Stimulated activated effector memory CD8-positive, alpha-beta T cell treated with anti-CD3 and anti-CD28 coated beads, Interleukin-12 subunit alpha, Interleukin-12 subunit beta, amount 100 ng/mL, for 72 hours (primary cell): ENCODE results near the gene MAML3.

Source experiments
- ATAC-seq: fragments of 150-1000 bp; cut with Tn5 transposase; 2 replicates; pipeline ENCODE4 v1.10.0; 2021
- DNase-seq, 2 donors: peaks; one replicate each; pipeline ENCODE4 v3.0.0; 2021 to 2022; ENCODE audit warnings: low spot score in 2 of 2
- H3K27ac Mint-ChIP-seq: one replicate; pipeline ENCODE4 v1.8.0; 2022; ENCODE audit warnings: mild to moderate bottlenecking, mixed read lengths
- H3K36me3 Mint-ChIP-seq: one replicate; pipeline ENCODE4 v1.8.0; 2022; ENCODE audit warnings: mild to moderate bottlenecking, mixed read lengths
- H3K4me1 Mint-ChIP-seq: one replicate; pipeline ENCODE4 v1.8.0; 2022; ENCODE audit warnings: mixed read lengths
- H3K4me3 Mint-ChIP-seq: one replicate; pipeline ENCODE4 v1.8.0; 2022; ENCODE audit warnings: mild to moderate bottlenecking, mixed read lengths
- H3K9me3 Mint-ChIP-seq: one replicate; pipeline ENCODE4 v1.8.0; 2022; ENCODE audit warnings: mixed read lengths

Gene MAML3

GRCh38 chr4:140090215-140090731 lies 63.7 kb downstream of the MAML3 start:
- Mint-ChIP-seq H3K36me3 (no peaks in the 10 kb centered on the region), H3K4me1 (peaks cover 9% of the 10 kb centered on the region), H3K4me3 (no peak overlapping the region), H3K27ac (no peak overlapping the region), H3K9me3 (no peaks in the 10 kb centered on the region)
- no peak for DNase-seq
- peak; percentile 60 for ATAC-seq

DNA sequence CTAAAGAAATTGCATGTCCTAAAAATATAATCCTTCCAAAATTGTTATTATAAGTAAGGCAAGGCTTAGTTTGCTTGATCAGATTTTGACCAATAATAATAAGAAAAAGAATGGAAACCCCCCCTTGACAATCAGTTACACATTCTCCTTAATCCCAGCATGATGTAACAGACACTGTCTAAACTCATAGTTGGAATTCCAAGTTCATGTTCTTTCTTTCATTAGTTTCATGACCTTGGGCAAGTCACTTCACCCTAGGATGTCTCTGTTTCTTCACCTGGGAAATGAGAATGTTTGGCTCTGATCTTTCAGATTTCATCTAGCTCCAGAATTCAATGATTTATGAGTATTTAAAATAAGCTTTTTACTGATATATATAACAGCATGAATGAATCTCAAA lies 64.8 kb downstream of the MAML3 start:
- no peaks in the 10 kb centered on the region for H3K36me3 Mint-ChIP-seq
- no peak for ATAC-seq
- H3K9me3 Mint-ChIP-seq: no peaks in the 10 kb centered on the region
- H3K27ac Mint-ChIP-seq: no peak overlapping the region
- H3K4me1 Mint-ChIP-seq: no peaks in the 10 kb centered on the region
- no peak overlapping the region for H3K4me3 Mint-ChIP-seq
- no peak for DNase-seq

DNA sequence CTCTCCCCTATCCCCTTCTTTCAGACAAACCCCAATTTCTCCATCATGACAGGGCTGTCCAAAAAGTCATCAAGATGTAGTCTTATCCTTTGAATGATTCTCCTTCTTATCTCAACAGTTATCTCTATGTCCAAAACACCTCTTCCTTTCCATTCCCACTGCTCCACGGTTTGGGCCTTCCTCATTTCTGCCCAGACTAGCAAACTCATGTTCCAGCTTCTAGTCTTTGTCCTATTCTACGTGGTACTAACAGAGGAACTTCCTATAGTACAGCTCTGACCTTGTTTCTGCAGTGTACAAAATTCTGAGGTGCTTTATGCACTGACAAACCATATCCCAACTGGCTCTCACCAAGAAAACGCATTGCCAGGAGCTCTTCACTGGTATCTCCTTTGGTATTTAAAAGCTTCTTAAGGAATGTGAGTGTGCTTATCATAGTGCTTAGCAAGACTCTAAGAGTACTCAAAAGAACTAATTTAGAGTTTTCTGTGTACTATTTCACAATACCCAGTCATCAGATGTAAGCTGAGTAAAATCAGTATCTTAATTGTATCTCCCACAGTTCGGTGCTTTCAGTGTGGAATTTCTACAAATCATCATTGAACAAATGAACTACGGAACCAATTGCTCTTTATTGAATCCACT lies 65.5 kb downstream of the MAML3 start:
- H3K4me1 Mint-ChIP-seq: no peaks in the 10 kb centered on the region
- no peak overlapping the region for H3K27ac Mint-ChIP-seq
- DNase-seq (no peak), ATAC-seq (no peak)
- H3K9me3 Mint-ChIP-seq: no peaks in the 10 kb centered on the region
- H3K4me3 Mint-ChIP-seq: no peak overlapping the region
- no peaks in the 10 kb centered on the region for H3K36me3 Mint-ChIP-seq

- H3K4me1 Mint-ChIP-seq: peaks cover 15% of the 10 kb centered on the region
- H3K27ac Mint-ChIP-seq: no peak overlapping the region
- ATAC-seq (no peak), DNase-seq (no peak)
- H3K36me3 Mint-ChIP-seq: no peaks in the 10 kb centered on the region
- no peak overlapping the region for H3K4me3 Mint-ChIP-seq
- H3K9me3 Mint-ChIP-seq: no peaks in the 10 kb centered on the region
Measured at GRCh38 chr4:140085881-140086280, 68.1 kb downstream of the MAML3 start.

GRCh38 chr4:140085062-140085622 lies 68.8 kb downstream of the MAML3 start:
- ATAC-seq (no peak), DNase-seq (no peak)
- Mint-ChIP-seq H3K4me3 (no peak overlapping the region), H3K9me3 (no peaks in the 10 kb centered on the region), H3K27ac (no peak overlapping the region), H3K36me3 (no peaks in the 10 kb centered on the region), H3K4me1 (peaks cover 15% of the 10 kb centered on the region)

GRCh38 chr4:140084385-140084784 lies 69.6 kb downstream of the MAML3 start:
- no peak for ATAC-seq
- no peak overlapping the region for H3K4me3 Mint-ChIP-seq
- no peak for DNase-seq
- H3K27ac Mint-ChIP-seq: no peak overlapping the region
- no peaks in the 10 kb centered on the region for H3K9me3 Mint-ChIP-seq
- H3K4me1 Mint-ChIP-seq: peaks cover 15% of the 10 kb centered on the region
- H3K36me3 Mint-ChIP-seq: no peaks in the 10 kb centered on the region

DNA sequence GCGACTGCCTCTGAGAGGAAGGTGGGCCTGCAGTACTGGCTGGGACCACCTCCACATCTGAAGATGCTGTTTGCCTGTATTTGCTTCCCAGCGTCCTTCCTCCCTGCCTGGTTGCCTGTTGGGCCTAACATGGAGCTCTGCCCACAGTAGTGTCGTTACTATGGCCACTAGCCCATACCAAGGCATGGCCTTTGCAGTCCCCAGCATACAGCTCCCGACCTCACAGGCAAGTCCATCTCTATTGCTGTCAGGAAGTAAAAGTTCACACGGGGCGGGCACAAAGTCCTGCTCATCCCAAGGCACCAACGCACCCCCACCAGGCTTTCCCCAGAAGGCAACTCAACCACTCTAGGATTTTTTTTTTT lies 71.6 kb downstream of the MAML3 start:
- H3K36me3 Mint-ChIP-seq: no peaks in the 10 kb centered on the region
- H3K4me3 Mint-ChIP-seq: no peak overlapping the region
- peaks cover 15% of the 10 kb centered on the region for H3K4me1 Mint-ChIP-seq
- H3K27ac Mint-ChIP-seq: no peak overlapping the region
- H3K9me3 Mint-ChIP-seq: no peaks in the 10 kb centered on the region
- DNase-seq: no peak
- no peak for ATAC-seq

DNA sequence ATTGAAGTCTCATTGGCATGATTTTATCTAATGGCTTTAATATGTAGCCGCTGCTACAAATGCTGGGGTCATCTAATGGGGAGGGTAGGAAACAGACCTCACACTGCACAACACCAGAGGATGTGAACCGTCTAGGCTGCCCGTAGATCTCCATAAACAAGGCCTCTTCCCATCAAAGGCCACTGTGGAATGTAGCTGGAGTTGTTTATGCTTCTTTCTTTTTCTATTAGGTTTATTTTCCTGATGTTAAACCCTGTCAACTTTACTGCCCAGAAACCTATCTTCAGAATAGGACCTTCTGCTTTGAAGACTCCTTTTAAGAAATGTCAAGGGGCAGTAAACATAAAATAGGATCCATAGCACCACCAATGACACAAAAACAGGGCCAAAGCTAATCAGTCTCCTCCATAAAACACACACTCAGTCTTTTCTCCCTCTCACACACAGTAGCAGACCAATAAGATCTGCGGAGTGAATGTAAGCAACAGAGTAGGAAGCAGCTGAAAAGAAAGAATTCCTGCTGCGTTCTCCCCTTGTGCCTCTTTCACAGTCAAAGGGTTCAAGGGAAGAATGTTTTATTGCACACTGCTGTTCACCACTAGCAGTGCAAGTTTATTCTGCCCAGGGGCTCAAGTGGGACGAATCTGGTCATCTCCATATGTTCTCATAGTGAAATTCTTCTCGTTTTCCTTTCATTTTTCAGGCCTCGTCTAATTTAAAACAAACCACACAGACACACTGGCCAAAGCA lies 72.2 kb downstream of the MAML3 start:
- Mint-ChIP-seq H3K4me1 (peaks cover 15% of the 10 kb centered on the region), H3K9me3 (no peaks in the 10 kb centered on the region), H3K36me3 (no peaks in the 10 kb centered on the region), H3K27ac (no peak overlapping the region), H3K4me3 (no peak overlapping the region)
- ATAC-seq: no peak
- DNase-seq: no peak

DNA sequence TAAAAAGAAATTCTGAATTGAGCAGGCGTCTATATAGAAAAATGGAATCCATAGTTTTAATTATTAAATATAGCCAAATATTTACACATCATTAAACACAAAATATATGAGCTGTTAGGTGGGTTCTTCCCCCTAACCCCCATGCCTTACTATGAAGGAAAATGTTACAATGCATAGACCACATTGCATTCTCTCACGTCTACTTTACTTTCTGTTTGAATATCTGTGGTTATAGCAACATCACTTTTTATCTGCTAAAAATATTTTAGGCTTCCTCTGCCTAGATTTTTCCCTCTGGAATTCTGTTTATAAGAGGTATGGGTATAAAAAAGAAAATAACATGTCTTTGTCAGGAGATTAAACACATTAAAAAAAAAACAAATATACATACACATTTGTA lies 73.1 kb downstream of the MAML3 start:
- no peak overlapping the region for H3K4me3 Mint-ChIP-seq

GRCh38 chr4:140078366-140078765 lies 75.6 kb downstream of the MAML3 start:
- no peak overlapping the region for H3K27ac Mint-ChIP-seq
- H3K9me3 Mint-ChIP-seq: no peaks in the 10 kb centered on the region
- no peak overlapping the region for H3K4me3 Mint-ChIP-seq
- H3K4me1 Mint-ChIP-seq: peaks cover 31% of the 10 kb centered on the region
- DNase-seq (peak in 1 of 2 donors; percentile 26), ATAC-seq (no peak)
- H3K36me3 Mint-ChIP-seq: no peaks in the 10 kb centered on the region

More for the DNA sequence above, 73.1 kb downstream of the MAML3 start:
- H3K4me1 Mint-ChIP-seq: peaks cover 23% of the 10 kb centered on the region
- ATAC-seq (peak; percentile 82), DNase-seq (no peak)
- H3K9me3 Mint-ChIP-seq: no peaks in the 10 kb centered on the region
- no peaks in the 10 kb centered on the region for H3K36me3 Mint-ChIP-seq
- no peak overlapping the region for H3K27ac Mint-ChIP-seq

DNA sequence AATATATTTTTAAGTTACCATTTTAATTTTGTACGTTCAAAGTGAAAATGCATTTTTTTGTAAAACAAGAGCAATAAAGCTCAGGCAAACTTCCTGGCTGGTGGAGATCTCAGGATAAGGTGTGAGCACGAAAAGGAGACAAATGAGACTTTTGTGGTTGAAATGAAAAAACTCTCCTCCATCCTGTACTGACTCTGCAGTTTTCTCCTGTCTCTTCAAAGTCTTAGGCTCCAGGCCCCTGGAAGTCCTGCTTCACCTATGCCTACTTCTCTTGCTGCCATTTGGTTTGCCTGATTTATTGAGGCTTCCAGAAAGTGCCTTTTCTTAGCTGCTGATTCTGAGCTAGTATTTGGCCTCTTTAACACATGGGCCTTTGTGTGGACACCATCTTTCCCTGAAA lies 77.7 kb downstream of the MAML3 start:
- Mint-ChIP-seq H3K36me3 (peaks cover 6% of the 10 kb centered on the region), H3K4me1 (peaks cover 35% of the 10 kb centered on the region), H3K27ac (no peak overlapping the region), H3K4me3 (no peak overlapping the region), H3K9me3 (no peaks in the 10 kb centered on the region)
- ATAC-seq (no peak), DNase-seq (peak in 1 of 2 donors; percentile 40)

DNA sequence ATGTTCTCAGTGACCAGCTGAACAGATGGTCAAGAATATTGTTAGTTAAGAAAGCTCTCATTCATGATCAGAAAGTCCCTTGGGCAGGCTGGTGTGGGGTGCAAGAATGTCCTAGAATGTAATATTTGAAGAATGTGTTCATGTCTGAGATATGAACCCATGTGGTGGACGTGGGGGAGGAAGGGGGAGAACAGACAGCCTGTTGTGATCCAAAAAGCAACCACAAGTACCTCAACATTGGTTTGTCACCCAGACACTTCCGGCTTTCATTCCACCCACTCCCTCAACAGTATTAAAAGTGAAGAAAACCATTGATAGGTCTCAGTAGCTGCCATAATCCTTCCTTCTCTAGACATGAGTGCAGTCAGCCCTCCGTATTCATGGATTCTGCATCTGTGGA lies 82.2 kb downstream of the MAML3 start:
- DNase-seq (peak; percentile 39 to 70), ATAC-seq (peak; percentile 99)
- H3K36me3 Mint-ChIP-seq: peaks cover 11% of the 10 kb centered on the region
- peak overlapping the region; percentile 43 for H3K4me3 Mint-ChIP-seq
- H3K9me3 Mint-ChIP-seq: no peaks in the 10 kb centered on the region
- peak overlapping the region; percentile 62 for H3K27ac Mint-ChIP-seq
- peaks cover 42% of the 10 kb centered on the region for H3K4me1 Mint-ChIP-seq

GRCh38 chr4:140070973-140071372 lies 83.0 kb downstream of the MAML3 start:
- H3K4me3 Mint-ChIP-seq: peak overlapping the region; percentile 43

DNA sequence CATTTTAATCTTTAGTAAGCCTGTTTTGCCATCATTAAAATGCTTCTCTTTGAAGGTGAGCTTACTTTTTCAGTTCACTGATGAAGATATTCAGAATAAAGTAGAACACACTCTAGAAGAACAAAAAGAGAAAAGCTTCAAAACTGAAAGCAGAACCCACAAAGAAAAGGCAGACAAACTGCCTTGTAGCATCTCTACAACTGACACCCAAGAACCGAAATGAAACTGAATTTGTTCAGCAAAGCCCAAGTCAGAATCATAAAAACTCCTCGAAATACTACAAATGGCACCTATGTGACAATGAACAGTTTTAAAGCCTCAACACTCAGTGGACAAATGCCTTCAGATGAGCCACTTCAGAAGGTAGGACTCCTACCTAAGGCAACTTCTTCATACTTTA lies 83.6 kb downstream of the MAML3 start:
- Mint-ChIP-seq H3K36me3 (peaks cover 11% of the 10 kb centered on the region), H3K9me3 (no peaks in the 10 kb centered on the region), H3K4me1 (peaks cover 35% of the 10 kb centered on the region), H3K27ac (no peak overlapping the region), H3K4me3 (peak overlapping the region; percentile 43)
- DNase-seq (no peak), ATAC-seq (peak; percentile 17)

More at GRCh38 chr4:140070973-140071372, 83.0 kb downstream of the MAML3 start:
- ATAC-seq (no peak), DNase-seq (no peak)
- peaks cover 11% of the 10 kb centered on the region for H3K36me3 Mint-ChIP-seq
- peaks cover 35% of the 10 kb centered on the region for H3K4me1 Mint-ChIP-seq
- H3K9me3 Mint-ChIP-seq: no peaks in the 10 kb centered on the region
- peak overlapping the region; percentile 62 for H3K27ac Mint-ChIP-seq

DNA sequence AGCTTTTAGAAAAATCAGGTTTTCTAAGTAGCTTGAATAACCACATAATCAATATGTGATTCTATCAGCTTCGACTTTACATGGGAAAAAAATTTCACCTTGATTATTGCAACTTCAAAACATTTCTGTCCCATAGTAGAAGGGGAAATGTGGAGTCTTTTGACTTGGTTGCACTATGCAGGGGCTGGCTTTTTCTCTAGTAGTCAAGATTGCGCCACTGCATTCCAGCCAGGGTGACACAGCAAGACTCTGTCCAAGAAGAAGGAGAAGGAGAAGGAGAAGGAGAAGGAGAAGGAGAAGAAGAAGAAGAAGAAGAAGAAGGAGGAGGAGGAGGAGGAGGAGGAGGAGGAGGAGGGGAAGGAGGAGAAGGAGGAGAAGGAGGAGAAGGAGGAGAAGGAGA lies 84.9 kb downstream of the MAML3 start:
- Mint-ChIP-seq H3K4me1 (peaks cover 33% of the 10 kb centered on the region), H3K27ac (no peak overlapping the region), H3K4me3 (no peak overlapping the region), H3K9me3 (no peaks in the 10 kb centered on the region), H3K36me3 (peaks cover 11% of the 10 kb centered on the region)
- ATAC-seq: no peak
- DNase-seq: no peak

GRCh38 chr4:140068271-140068670 lies 85.7 kb downstream of the MAML3 start:
- no peak overlapping the region for H3K4me3 Mint-ChIP-seq
- H3K9me3 Mint-ChIP-seq: no peaks in the 10 kb centered on the region
- H3K36me3 Mint-ChIP-seq: peaks cover 11% of the 10 kb centered on the region
- ATAC-seq: no peak
- DNase-seq: no peak
- H3K27ac Mint-ChIP-seq: no peak overlapping the region
- peaks cover 25% of the 10 kb centered on the region for H3K4me1 Mint-ChIP-seq
